ENCODE measurements around the gene SLC46A2. TPM values are rescaled to one million over a fixed set of nuclear protein-coding genes. Genes with fewer than 3 reads are reported as not detected.

The SLC46A2 gene
- total RNA-seq, 4 donors from 2014 or later: 0.17 to 0.42 (median 0.26) TPM; not detected in 1

GRCh38 chr9:112867275-112867991 lies 23.2 kb downstream of the SLC46A2 start:
- TF ChIP-seq POLR2AphosphoS5 (IDR thresholded peaks at IDR 0.05) (no peak), CTCF (IDR thresholded peaks at IDR 0.05) (no peak), EP300 (IDR thresholded peaks at IDR 0.05) (no peak), POLR2A (IDR thresholded peaks at IDR 0.05; ENCODE audit: low read depth) (no peak)
- DNase-seq (ENCODE audit: extremely low spot score): no peak
- H3K36me3 ChIP-seq: peaks cover 3 to 72% (median 29%) of the 10 kb centered on the region in 4 donors
- 54% methylated on average over 3 of the region's 3 CpGs for WGBS
- H3K4me3 ChIP-seq: no peak overlapping the region
- H3K27me3 ChIP-seq: no peaks in the 10 kb centered on the region
- no peak overlapping the region for H3K27ac ChIP-seq (replicated peaks in 1 of 4)
- intact Hi-C loops (cut with DNase I): no loop called here
- H3K9me3 ChIP-seq: no peaks in the 10 kb centered on the region
- peaks cover 0 to 2% (median 0%) of the 10 kb centered on the region in 4 donors for H3K4me1 ChIP-seq

DNA sequence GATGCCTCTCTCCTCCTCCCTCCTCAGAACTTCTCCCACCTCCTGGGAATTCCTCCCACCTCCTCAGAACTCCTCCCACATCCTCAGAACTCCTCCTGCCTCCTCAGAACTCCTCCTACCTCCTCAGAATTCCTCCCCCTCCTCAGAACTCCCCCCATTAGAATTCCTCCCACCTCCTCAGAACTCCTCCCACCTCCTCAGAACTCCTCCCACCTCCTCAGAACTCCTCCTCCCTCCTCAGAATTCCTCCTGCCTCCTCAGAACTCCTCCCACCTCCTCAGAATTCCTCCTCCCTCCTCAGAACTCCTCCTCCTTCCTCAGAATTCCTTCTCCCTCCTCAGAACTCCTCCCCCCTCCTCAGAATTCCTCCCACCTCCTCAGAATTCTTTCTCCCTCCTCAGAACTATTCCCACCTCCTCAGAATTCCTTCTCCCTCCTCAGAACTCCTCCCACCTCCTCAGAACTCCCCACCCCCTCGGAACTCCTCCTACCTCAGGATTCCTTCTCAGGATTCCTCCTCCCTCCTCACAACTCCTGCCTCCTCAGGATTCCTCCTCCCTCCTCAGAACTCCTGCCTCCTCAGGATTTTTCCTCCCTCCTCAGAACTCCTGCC lies 23.9 kb downstream of the SLC46A2 start:
- TF ChIP-seq EP300 (IDR thresholded peaks at IDR 0.05) (no peak), CTCF (IDR thresholded peaks at IDR 0.05) (no peak), POLR2AphosphoS5 (IDR thresholded peaks at IDR 0.05) (no peak), POLR2A (IDR thresholded peaks at IDR 0.05; ENCODE audit: low read depth) (no peak)
- Histone ChIP-seq H3K27me3 (no peaks in the 10 kb centered on the region), H3K36me3 (peaks cover 3 to 72% (median 29%) of the 10 kb centered on the region in 4 donors), H3K27ac (replicated peaks in 1 of 4) (no peak overlapping the region), H3K4me3 (no peak overlapping the region), H3K9me3 (no peaks in the 10 kb centered on the region), H3K4me1 (peaks cover 0 to 2% (median 0%) of the 10 kb centered on the region in 4 donors)
- 96% methylated on average over 1 of the region's 1 CpG for WGBS
- intact Hi-C loops (cut with DNase I): no loop called here
- DNase-seq (ENCODE audit: extremely low spot score): no peak

- H3K9me3 ChIP-seq: no peaks in the 10 kb centered on the region
- H3K27me3 ChIP-seq: no peaks in the 10 kb centered on the region
- H3K27ac ChIP-seq (replicated peaks in 1 of 4): no peak overlapping the region
- peaks cover 0 to 2% (median 0%) of the 10 kb centered on the region in 4 donors for H3K4me1 ChIP-seq
- intact Hi-C loops (cut with DNase I): no loop called here
- 100% methylated on average over 7 of the region's 7 CpGs for WGBS
- H3K4me3 ChIP-seq: no peak overlapping the region
- TF ChIP-seq EP300 (IDR thresholded peaks at IDR 0.05) (no peak), POLR2A (IDR thresholded peaks at IDR 0.05; ENCODE audit: low read depth) (no peak), CTCF (IDR thresholded peaks at IDR 0.05) (no peak), POLR2AphosphoS5 (IDR thresholded peaks at IDR 0.05) (no peak)
- no peak for DNase-seq (ENCODE audit: extremely low spot score)
- H3K36me3 ChIP-seq: peaks cover 3 to 54% (median 25%) of the 10 kb centered on the region in 4 donors
Measured at GRCh38 chr9:112864982-112865381, 25.7 kb downstream of the SLC46A2 start.

GRCh38 chr9:112864403-112864802 lies 26.3 kb downstream of the SLC46A2 start:
- DNase-seq (ENCODE audit: extremely low spot score): no peak
- H3K9me3 ChIP-seq: no peaks in the 10 kb centered on the region
- no peak overlapping the region for H3K4me3 ChIP-seq
- H3K27me3 ChIP-seq: no peaks in the 10 kb centered on the region
- TF ChIP-seq CTCF (IDR thresholded peaks at IDR 0.05) (no peak), POLR2A (IDR thresholded peaks at IDR 0.05; ENCODE audit: low read depth) (no peak)
- H3K27ac ChIP-seq (replicated peaks in 1 of 4): no peak overlapping the region
- 88% methylated on average over 1 of the region's 3 CpGs for WGBS
- peaks cover 0 to 2% (median 0%) of the 10 kb centered on the region in 4 donors for H3K4me1 ChIP-seq
- peaks cover 3 to 48% (median 22%) of the 10 kb centered on the region in 4 donors for H3K36me3 ChIP-seq
- intact Hi-C loops (cut with DNase I): no loop called here
